Right lobe of liver (tissue), 4 donors: Measurements from ENCODE around the gene IDS.
"Not testable (repeated sequence)": the region's sequence is repeated elsewhere in the genome, so short reads cannot be mapped to it uniquely, and the experiment has no call there.

Experiments used
- CTCF ChIP-seq, 4 donors: fragments of 200-600 bp in 3 of 4; fragments of 450-650 bp in 1 of 4; IDR thresholded peaks; one replicate each; pipeline versions ENCODE4 v1.5.1 to v1.8.0; 2016 to 2022; ENCODE audit warnings: antibody characterized with exemption in 4 of 4, mild to moderate bottlenecking in 2 of 4
- POLR2A ChIP-seq: fragments of 450-650 bp; IDR thresholded peaks from one replicate; pipeline ENCODE4 v1.6.1; 2017; ENCODE audit warnings: antibody characterized with exemption, mild to moderate bottlenecking
- donor health status: DM: no; HTN: no; CAD: no.
- donor health status: DM: no; HTN: no; CAD: no.
- donor health status: DM: no; HTN: yes; CAD: no.

GRCh38 chrX:149488411-149489052, 16.6 kb downstream of the IDS start:
- TF ChIP-seq CTCF (IDR thresholded peaks at IDR 0.05); POLR2A: not testable (repeated sequence)
